Neural progenitor cell (in vitro differentiated cells): ENCODE data around the gene ZNF84. TPM values are rescaled to one million over a fixed set of nuclear protein-coding genes. Genes with fewer than 3 reads are reported as not detected.
A peak's percentile ranks its signal among the peaks of the same experiment; 100 is the strongest.

Experiments
- DNase-seq: peaks from one replicate; pipeline ENCODE4 v3.0.0-alpha.2; 2016; ENCODE audit warnings: low spot score
- H2AFZ ChIP-seq: fragments of 200-600 bp; sonication (generic); replicated peaks from 2 replicates; pipeline ENCODE4 v1.6.1; 2016; ENCODE audit warnings: antibody characterized with exemption
- H3F3A ChIP-seq: fragments of 200-600 bp; sonication (generic); 2 replicates; pipeline ENCODE4 v1.6.1; 2016; ENCODE audit warnings: antibody characterized with exemption, low read depth
- H3K27ac ChIP-seq: fragments of 200-600 bp; sonication (generic); 2 replicates; pipeline ENCODE4 v1.5.1; 2016; ENCODE audit warnings: mild to moderate bottlenecking
- H3K27me3 ChIP-seq: fragments of 200-600 bp; sonication (generic); 2 replicates; pipeline ENCODE4 v1.6.1; 2016; ENCODE audit warnings: mild to moderate bottlenecking, moderate library complexity
- H3K36me3 ChIP-seq: fragments of 200-600 bp; sonication (generic); 2 replicates; pipeline ENCODE4 v1.5.1; 2016
- H3K4me1 ChIP-seq: fragments of 200-600 bp; sonication (generic); 2 replicates; pipeline ENCODE4 v1.6.1; 2016; ENCODE audit warnings: mixed run types
- H3K4me2 ChIP-seq: fragments of 200-600 bp; sonication (generic); 2 replicates; pipeline ENCODE4 v1.6.1; 2016
- H3K4me3 ChIP-seq: fragments of 200-600 bp; sonication (generic); 2 replicates; pipeline ENCODE4 v1.5.1; 2016
- H3K79me2 ChIP-seq: fragments of 200-600 bp; sonication (generic); 2 replicates; pipeline ENCODE4 v1.6.1; 2016; ENCODE audit warnings: low read depth
- H3K9ac ChIP-seq: fragments of 200-600 bp; sonication (generic); 2 replicates; pipeline ENCODE4 v1.6.1; 2016
- H3K9me3 ChIP-seq: fragments of 200-600 bp; sonication (generic); 2 replicates; pipeline ENCODE4 v1.5.1; 2016; ENCODE audit warnings: low read depth
- H4K20me1 ChIP-seq: fragments of 200-600 bp; sonication (generic); 2 replicates; pipeline ENCODE4 v1.6.1; 2016; ENCODE audit warnings: low read depth
- H3K27ac Mint-ChIP-seq: 3 replicates; pipeline ENCODE4 v1.8.0; 2021; ENCODE audit warnings: mixed read lengths
- H3K27me3 Mint-ChIP-seq: 2 replicates; pipeline ENCODE4 v1.8.0; 2022; ENCODE audit warnings: low read depth, mild to moderate bottlenecking, inconsistent platforms, moderate library complexity, mixed read lengths; ENCODE audit not compliant: insufficient read depth
- H3K36me3 Mint-ChIP-seq: 3 replicates; pipeline ENCODE4 v1.8.0; 2021; ENCODE audit warnings: mixed read lengths
- H3K4me1 Mint-ChIP-seq: 3 replicates; pipeline ENCODE4 v1.8.0; 2021; ENCODE audit warnings: mixed read lengths
- H3K4me3 Mint-ChIP-seq: 3 replicates; pipeline ENCODE4 v1.8.0; 2021; ENCODE audit warnings: mild to moderate bottlenecking, moderate library complexity, mixed read lengths
- H3K9me3 Mint-ChIP-seq: 3 replicates; pipeline ENCODE4 v1.8.0; 2020; ENCODE audit warnings: mixed read lengths
- EZH2 ChIP-seq: fragments of 200-600 bp; sonication (generic); IDR thresholded peaks from 2 replicates; pipeline ENCODE4 v1.6.1; 2017; ENCODE audit warnings: antibody characterized with exemption, mild to moderate bottlenecking, moderate library complexity
- EZH2phosphoT487 ChIP-seq: fragments of 200-600 bp; sonication (generic); IDR thresholded peaks from 2 replicates; pipeline ENCODE4 v1.6.1; 2017; ENCODE audit warnings: antibody characterized with exemption
- total RNA-seq: library from RNA; depleted of rRNA; stranded (reverse); fragments of >200 nt; gene quantifications from 2 replicates; pipeline ENCODE4 v1.2.3, GENCODE V29; 2015; ENCODE audit warnings: low replicate concordance
- TF ChIP-seq, protein P1 (sequence below): fragments of 200-600 bp; sonication (generic); IDR thresholded peaks from 2 replicates; pipeline ENCODE4 v1.5.1; 2017; ENCODE audit warnings: antibody characterized with exemption, mild to moderate bottlenecking

ZNF84 gene
- total RNA-seq, 1 donor from 2014 or later = 99.2 TPM

DNA sequence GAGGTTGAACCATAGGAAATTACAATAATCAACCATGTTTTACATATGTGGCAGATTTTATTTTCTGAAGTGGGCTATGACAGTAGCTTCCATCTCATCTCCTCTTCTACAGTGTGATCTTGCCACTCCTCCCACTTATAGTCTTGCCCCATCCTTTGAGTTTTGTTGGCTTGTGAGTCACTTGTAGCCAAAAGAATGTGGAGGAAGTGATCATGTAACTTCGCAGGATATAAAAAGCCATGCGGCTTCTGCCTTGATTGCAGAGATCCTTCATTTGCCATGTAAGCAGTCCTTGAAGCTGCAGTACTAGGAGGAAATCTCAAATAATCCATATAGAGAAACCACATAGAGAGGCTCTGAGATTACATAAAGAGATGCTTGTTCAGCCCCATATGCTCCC is 13.7 kb upstream of the ZNF84 start:
- no peak for TF ChIP-seq EZH2
- TF ChIP-seq, protein P1, sequence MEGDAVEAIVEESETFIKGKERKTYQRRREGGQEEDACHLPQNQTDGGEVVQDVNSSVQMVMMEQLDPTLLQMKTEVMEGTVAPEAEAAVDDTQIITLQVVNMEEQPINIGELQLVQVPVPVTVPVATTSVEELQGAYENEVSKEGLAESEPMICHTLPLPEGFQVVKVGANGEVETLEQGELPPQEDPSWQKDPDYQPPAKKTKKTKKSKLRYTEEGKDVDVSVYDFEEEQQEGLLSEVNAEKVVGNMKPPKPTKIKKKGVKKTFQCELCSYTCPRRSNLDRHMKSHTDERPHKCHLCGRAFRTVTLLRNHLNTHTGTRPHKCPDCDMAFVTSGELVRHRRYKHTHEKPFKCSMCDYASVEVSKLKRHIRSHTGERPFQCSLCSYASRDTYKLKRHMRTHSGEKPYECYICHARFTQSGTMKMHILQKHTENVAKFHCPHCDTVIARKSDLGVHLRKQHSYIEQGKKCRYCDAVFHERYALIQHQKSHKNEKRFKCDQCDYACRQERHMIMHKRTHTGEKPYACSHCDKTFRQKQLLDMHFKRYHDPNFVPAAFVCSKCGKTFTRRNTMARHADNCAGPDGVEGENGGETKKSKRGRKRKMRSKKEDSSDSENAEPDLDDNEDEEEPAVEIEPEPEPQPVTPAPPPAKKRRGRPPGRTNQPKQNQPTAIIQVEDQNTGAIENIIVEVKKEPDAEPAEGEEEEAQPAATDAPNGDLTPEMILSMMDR = no peak
- TF ChIP-seq EZH2phosphoT487 = no peak

DNA sequence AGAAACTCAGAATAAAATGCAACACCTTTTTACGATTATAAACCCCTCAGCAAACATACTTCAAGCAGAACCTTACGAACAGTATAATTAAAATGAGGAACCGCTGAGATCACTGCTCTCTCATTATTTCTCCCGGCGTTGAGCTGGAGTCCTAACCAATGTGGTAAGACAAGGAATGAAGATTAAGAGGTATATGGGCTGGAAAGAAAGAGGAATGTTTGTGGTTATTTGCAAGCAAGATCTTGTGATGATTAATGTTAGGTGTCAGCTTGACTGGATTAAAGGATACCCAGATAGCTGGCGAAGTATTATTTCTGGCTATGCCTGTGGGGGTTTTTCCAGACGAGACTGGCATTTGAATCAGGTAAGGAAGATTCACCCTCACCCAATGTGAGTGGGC is 10.3 kb upstream of the ZNF84 start:
- H3K79me2 ChIP-seq = no peaks in the 10 kb centered on the region
- no peaks in the 10 kb centered on the region for H3K27me3 ChIP-seq
- no peaks in the 10 kb centered on the region for H3K36me3 ChIP-seq
- no peak overlapping the region for H3K27ac ChIP-seq
- H3K4me3 Mint-ChIP-seq = no peak overlapping the region
- no peaks in the 10 kb centered on the region for H3K27me3 Mint-ChIP-seq
- H3K4me3 ChIP-seq = no peak overlapping the region
- DNase-seq = no peak
- no peaks in the 10 kb centered on the region for H3K4me1 ChIP-seq
- TF ChIP-seq, protein P1 = no peak
- TF ChIP-seq EZH2 = no peak
- no peak for TF ChIP-seq EZH2phosphoT487
- no peak overlapping the region for H3K4me2 ChIP-seq
- H3K9me3 ChIP-seq = peaks cover 4% of the 10 kb centered on the region
- H4K20me1 ChIP-seq = no peaks in the 10 kb centered on the region
- H3K36me3 Mint-ChIP-seq = peaks cover 10% of the 10 kb centered on the region
- no peak overlapping the region for H3K9ac ChIP-seq
- H2AFZ ChIP-seq = no peak overlapping the region
- H3K9me3 Mint-ChIP-seq = peaks cover 44% of the 10 kb centered on the region
- no peaks in the 10 kb centered on the region for H3F3A ChIP-seq
- no peak overlapping the region for H3K27ac Mint-ChIP-seq
- no peaks in the 10 kb centered on the region for H3K4me1 Mint-ChIP-seq

More for the DNA sequence above, 13.7 kb upstream of the ZNF84 start:
- Histone ChIP-seq H3K27me3 (no peaks in the 10 kb centered on the region), H3F3A (no peaks in the 10 kb centered on the region), H4K20me1 (no peaks in the 10 kb centered on the region), H3K9ac (no peak overlapping the region), H3K4me3 (no peak overlapping the region), H3K36me3 (no peaks in the 10 kb centered on the region), H3K4me1 (no peaks in the 10 kb centered on the region), H3K27ac (no peak overlapping the region), H3K9me3 (peaks cover 4% of the 10 kb centered on the region), H3K79me2 (no peaks in the 10 kb centered on the region), H2AFZ (no peak overlapping the region), H3K4me2 (no peak overlapping the region)
- Mint-ChIP-seq H3K36me3 (peaks cover 26% of the 10 kb centered on the region), H3K9me3 (peaks cover 43% of the 10 kb centered on the region), H3K27me3 (no peaks in the 10 kb centered on the region), H3K4me3 (no peak overlapping the region), H3K27ac (no peak overlapping the region), H3K4me1 (no peaks in the 10 kb centered on the region)
- no peak for DNase-seq

DNA sequence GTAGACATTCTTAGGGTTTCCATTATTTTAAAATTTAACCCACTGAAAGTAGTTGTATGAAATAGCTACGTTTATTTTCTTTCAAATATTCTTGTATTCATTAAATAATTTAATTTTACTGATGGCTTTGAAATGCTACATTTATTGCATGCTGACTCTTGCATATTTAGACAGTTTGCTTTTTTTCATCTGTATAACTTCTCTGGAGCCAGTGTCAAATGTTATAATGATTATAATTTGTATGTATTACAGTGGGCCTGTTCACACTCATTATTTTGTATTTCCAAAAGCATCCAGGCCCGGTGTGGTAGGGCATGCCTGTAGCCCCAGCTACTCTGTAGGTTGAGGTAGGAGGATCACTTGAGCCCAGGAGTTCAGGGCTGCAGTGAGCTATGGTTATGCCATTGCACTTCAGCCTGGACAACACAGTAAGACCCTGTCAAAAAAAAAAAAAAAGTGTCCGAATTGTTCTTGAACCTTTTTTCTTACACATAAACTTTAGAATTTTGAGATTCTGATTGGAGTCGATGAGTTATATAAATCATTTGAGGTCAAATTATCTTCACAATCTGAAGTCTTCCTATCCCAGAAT is 905 bp downstream of the ZNF84 start:
- DNase-seq = no peak
- H2AFZ ChIP-seq = no peak overlapping the region
- H3K27me3 ChIP-seq = no peaks in the 10 kb centered on the region
- H3K9me3 ChIP-seq = peaks cover 50% of the 10 kb centered on the region
- peaks cover 44% of the 10 kb centered on the region for H3K36me3 ChIP-seq
- H3K36me3 Mint-ChIP-seq = peaks cover 44% of the 10 kb centered on the region
- peaks cover 4% of the 10 kb centered on the region for H3K27me3 Mint-ChIP-seq
- peak overlapping the region; percentile 12 for H3K27ac Mint-ChIP-seq
- H3K9ac ChIP-seq = peak overlapping the region; percentile 90
- no peak overlapping the region for H3K27ac ChIP-seq
- no peaks in the 10 kb centered on the region for H3K4me1 Mint-ChIP-seq
- H3K4me3 Mint-ChIP-seq = peak overlapping the region; percentile 91
- H3K4me3 ChIP-seq = peak overlapping the region; percentile 62
- peaks cover 82% of the 10 kb centered on the region for H3K9me3 Mint-ChIP-seq
- H3K4me1 ChIP-seq = no peaks in the 10 kb centered on the region
- peak overlapping the region; percentile 77 for H3K4me2 ChIP-seq
- TF ChIP-seq, protein P1 = no peak
- TF ChIP-seq EZH2 (no peak), EZH2phosphoT487 (no peak)
- H3F3A ChIP-seq = peaks cover 7% of the 10 kb centered on the region
- H3K79me2 ChIP-seq = peaks cover 58% of the 10 kb centered on the region
- H4K20me1 ChIP-seq = no peaks in the 10 kb centered on the region
